GM18508 (cell line): Measurements from ENCODE around the gene CBY3.
"Not testable (repeated sequence)": the region's sequence is repeated elsewhere in the genome, so short reads cannot be mapped to it uniquely, and the experiment has no call there.

Experiments
- ATAC-seq: cut with Tn5 transposase; IDR thresholded peaks from one replicate; pipeline ENCODE4 v1.9.1; 2021; ENCODE audit warnings: moderate number of reproducible peaks; ENCODE audit not compliant: insufficient read depth, unreplicated experiment

CBY3 gene

DNA sequence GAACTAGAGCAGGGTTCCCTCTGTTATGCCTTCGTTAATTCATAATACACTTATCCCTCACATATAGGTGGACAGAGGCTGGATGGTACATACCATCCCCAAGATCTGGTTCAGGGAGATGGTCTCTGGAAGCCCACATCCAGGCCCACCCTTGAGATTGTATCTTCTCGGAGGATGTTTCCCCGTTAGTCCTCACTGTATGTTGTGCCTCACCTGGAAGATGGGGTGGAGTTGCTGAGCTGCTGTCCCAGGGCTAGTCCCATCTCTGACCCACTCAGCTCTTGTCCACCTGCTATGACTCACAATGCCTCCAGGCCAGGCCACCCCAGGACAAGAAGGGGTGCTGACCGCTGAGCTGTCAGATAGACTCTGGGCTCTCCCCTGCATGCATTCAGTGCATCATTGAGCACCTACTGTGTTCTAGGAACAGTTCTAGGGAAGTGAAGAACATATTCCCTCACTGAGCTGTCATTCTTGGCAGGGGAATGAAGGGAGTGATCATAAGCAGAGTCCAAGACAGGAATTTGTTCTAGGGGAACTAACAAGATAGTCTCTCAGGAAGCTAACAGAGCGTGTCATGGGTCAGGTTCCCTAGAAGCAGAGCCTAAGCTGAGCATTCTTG lies at the start of gene CBY3:
Gene CBY3 (minus strand): TSS at position 255 of the 622 bp plus-strand sequence. CDS start 116 bp downstream, at position 139.
- ATAC-seq = no peak

- ATAC-seq = no peak
These were observed 49.5 kb upstream of the CBY3 start for GRCh38 chr5:179730356-179730755.

DNA sequence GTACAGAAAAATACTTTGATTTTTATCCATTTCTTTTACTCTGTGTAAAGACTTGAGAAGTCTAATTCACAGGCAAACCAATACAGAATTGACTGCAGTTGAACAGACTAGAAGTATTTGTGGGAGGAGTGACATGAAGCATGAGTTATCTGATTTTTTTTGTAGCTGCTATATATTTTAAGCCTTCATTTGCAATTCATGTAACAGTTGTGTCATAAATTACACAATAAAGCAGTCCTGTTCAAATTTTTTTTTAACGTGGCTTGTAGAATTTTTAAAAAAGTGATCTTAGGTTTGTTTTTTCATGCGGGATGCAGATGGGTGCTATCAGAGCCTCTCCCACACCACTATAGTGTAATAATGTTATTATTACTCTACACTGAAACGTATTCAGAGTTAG lies 48.9 kb upstream of the CBY3 start:
- no peak for ATAC-seq

- no peak for ATAC-seq
These were observed 48.5 kb upstream of the CBY3 start for GRCh38 chr5:179729303-179729702.

DNA sequence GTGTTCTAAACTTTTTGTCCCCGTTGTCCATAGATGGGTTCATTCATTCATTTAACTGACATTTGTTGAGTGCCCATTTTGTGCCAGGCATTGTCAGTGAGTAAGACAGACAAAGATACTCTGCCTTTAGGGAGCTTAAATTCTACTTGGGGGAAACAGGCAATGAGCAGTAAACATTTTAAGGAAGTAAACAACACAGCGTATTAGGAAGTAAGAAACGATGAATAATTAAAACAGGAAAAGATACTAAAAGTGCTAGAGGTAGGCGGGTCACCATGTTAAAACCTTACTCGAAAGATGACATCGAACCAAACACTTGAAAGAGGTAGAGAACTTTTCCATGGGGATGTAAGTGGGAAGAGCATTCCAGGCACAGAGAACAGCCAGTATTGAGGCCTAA lies 46.3 kb upstream of the CBY3 start:
- no peak for ATAC-seq

- ATAC-seq = no peak
These were observed 43.3 kb upstream of the CBY3 start for GRCh38 chr5:179724163-179724562.

GRCh38 chr5:179720222-179720621 lies 39.4 kb upstream of the CBY3 start:
- no peak for ATAC-seq

DNA sequence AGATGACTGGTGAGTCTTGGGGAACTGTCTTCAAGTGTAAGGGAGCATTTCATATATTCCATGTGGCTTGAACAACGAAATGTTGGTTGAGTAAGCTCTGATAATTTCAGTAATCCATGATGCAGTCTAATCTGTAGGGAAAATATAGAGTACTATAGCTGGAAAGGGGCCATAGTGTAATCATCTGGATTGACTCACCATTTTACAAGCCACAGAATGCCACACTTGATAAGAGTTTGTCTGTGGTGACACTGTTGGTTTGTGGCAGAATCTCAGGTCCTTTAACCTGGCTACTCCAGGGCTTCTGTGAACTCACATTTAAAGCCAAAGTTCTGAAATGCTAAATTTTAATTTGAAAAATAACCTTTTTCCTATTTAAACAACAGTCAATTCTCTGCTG lies 35.5 kb upstream of the CBY3 start:
- no peak for ATAC-seq

DNA sequence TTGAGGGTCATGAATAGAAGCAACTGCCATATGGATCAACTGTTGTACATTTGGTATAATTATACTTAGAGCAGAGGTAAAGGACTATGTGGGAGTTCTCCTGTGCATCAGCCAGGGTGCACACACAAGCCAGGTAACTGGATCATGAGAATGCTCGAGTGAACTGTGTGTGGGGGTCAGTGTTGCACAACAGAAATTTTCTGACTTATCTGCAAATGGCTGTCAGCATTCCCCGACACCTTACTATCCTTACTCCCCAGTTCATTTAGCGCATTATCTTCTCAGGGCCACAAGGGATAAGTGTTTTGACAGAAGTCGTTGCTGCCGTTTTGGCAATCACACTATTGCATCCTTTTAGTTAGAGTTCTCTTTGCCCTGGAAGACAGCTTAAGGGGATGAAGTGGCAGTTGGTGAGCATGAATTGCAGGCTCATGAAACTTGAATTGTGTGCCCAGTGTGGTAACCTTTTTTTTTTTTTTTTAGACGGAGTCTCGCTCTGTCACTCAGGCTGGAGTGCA lies 19.6 kb upstream of the CBY3 start:
- no peak for ATAC-seq

DNA sequence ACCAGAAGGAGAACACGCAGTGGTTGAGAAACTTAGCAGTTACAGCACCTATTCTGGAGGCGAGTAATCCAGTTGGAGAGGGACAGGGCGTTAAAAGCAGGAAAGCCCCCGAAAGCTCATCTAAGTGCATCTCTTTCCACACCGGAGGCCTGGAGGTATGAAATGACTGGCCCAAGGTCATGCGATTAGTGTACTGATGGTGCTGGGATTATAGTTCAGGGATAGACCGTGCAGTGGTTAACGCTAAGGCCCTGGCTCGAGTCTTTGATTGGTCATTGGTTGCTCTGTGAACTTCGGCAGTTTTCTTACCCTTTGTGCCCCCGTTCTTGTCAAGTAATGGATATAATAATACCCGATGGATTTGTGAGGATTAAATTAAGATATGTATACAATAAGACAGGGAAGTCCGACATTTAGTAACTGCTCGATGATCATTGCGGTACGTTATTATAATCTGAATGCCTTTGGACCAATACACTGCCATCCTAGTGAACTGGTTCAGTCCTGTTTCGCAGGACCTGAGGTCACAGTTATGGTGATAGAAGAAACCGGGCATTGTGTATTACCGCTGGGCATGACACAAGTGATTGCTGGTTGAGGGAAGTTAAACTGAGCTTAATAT lies 18.9 kb upstream of the CBY3 start:
- ATAC-seq = no peak

DNA sequence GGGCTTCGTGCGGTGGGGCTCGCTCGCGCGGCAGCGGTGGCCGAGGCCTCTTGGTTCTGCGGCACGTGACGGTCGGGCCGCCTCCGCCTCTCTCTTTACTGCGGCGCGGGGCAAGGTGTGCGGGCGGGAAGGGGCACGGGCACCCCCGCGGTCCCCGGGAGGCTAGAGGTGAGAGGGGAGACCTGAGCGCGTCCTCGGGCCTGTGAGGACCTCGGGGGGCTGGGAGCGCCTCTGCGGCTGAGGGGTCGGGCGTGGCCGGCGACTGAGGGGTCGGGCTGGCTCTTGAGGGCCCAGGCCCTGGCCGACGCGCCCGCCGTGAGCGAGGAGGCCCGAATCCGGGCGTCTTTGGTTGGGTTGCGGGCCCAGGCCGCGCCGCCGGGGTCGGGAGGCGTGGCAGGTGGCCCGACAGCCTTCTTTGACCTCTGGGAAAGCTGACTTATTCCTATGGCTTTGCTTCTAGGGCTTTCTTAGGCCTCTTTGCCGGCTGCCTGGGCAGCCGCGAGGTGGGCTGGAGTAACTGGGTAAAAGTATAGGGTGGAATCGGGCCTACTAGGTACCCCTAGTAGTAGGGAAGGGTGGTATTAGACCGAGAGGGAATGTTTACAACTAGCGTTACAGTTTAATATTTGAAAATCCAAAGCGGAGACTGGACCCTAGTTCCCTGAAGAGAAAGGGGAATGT lies 18.2 kb upstream of the CBY3 start, which contains the start of gene CANX:
Gene CANX (plus strand): TSS at position 33 of the 681 bp plus-strand sequence. CDS start 6,715 bp downstream, outside the sequence.
- no peak for ATAC-seq

DNA sequence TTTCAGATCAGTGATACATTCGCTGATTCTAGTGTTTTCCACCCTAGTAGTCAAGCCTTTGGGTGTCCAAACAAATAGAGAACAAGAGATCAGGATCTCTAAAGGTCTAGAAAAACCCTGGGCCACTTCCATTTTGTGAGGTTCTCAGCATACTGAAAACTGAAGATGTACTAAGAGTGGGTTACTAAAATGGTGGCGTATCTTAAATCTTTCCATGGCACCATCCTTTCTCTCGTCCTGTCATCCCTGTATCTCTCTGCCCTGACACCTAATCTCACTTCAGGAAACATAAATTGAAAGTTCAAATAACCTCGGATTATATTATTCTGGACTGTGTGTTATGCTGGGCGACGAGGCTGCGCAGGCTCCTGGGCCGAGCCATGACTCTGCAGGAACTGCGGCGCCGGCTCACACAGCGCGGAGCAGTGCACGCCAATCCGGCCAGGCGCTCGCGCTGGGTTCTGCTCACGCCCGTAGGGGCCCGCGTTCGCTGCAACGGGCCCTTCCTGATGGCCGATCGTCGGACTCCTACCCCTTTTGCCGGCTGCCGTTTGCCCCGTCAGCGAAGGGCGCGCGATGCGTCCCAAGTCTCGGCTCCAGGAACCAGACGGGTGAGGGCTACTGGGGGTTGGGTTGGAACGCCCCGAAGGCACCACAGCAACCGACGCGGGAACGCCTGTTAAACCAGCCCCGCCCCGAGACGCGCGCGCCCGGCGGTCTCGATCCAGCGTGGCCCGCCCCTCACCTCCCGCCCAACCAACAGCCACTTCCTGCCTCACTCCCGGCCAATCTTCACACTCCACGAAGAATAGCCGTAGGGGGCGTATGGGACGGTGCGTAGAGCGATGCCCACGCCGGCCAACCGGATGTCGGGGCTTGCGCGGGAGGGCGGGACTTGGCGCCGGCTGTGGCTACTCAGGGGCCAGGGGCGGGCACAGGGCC lies 17.4 kb upstream of the CBY3 start:
- ATAC-seq = peak; percentile 78

- not testable (repeated sequence) for ATAC-seq
These were observed 16.7 kb upstream of the CBY3 start for GRCh38 chr5:179697543-179697942.

GRCh38 chr5:179697108-179697507 lies 16.3 kb upstream of the CBY3 start:
- no peak for ATAC-seq

- no peak for ATAC-seq
These were observed 15.8 kb upstream of the CBY3 start for GRCh38 chr5:179696603-179697002.

- no peak for ATAC-seq
These were observed 13.7 kb upstream of the CBY3 start for GRCh38 chr5:179694561-179694960.

DNA sequence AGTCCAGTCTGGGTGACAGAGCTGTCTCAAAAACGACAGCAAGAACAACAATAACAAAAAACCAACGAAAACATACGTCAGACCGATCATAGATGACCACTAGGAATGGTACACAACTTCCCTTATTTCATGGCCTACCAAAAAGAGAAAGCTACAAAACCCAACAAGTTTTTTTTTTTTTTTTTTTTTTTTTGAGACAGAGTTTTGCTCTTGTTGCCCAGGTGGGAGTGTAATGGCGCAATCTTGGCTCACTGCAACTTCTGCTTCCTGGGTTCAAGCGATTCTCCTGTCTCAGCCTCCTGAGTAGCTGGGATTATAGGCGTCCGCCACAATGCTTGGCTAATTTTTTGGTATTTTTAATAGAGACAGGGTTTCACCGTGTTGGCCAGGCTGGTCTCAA lies 8.4 kb upstream of the CBY3 start:
- ATAC-seq = not testable (repeated sequence)

DNA sequence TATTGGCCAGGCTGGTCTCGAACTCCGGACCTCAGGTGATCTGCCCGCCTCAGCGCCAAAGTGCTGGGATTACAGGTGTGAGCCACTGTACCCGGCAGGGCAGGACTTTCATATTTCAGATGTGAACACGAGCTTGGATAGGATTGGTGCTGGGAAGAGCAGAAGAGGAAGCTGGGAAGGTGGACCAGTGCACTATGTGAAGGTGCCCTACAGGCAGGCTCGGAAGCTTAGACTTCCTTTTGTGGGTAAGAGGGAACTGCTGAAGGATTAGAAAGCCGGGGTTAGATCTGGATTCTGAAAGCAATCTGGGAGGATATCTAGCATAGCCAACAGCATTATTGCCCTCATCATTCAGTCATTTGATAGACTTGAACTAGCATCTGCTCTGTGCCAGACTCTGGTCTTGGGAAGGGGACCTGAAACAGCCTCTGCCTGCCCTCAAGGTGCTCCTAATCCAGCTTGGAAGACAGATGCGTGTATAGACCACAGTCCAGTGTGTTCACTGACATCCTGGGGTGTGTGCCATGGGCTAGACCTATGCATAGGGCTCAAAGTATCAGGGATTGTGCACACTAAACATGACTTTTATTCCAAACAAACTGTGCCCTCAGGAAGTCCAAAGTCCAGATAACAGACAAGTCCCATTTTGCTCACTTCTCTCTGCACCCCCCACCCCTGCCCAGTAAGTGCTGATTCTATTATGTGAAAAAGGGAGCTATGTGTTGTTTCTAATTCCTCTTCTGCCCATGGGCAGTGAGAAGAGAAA lies 637 bp downstream of the CBY3 start:
- no peak for ATAC-seq

- ATAC-seq = no peak
These were observed 1.7 kb downstream of the CBY3 start for GRCh38 chr5:179679014-179679674.
